K562 (cell line): ENCODE results near the gene IRGM. TPM values are rescaled to one million over a fixed set of nuclear protein-coding genes. Genes with fewer than 3 reads are reported as not detected.

Experiments used
- ARID3A ChIP-seq: IDR thresholded peaks from 2 replicates; pipeline ENCODE4 v1.6.1; 2012; ENCODE audit warnings: low read depth, low read length, improper control_type of control experiment, borderline replicate concordance
- ATF3 ChIP-seq, 2 experiments: fragments of 450-650 bp in 1 of 2; sonication (generic) in 1 of 2; formaldehyde crosslinking in 1 of 2; IDR thresholded peaks in 1 of 2; conservative IDR thresholded peaks in 1 of 2; 2 replicates each; pipeline versions ENCODE4 v1.6.1 to v1.8.1; 2016 to 2023; ENCODE audit warnings: mild to moderate bottlenecking in 2 of 2, moderate library complexity in 2 of 2, inconsistent platforms in 1 of 2, missing genetic modification reagents in 1 of 2
- CC2D1A ChIP-seq: fragments of 450-650 bp; IDR thresholded peaks from 2 replicates; pipeline ENCODE4 v1.6.1; 2017; ENCODE audit warnings: mild to moderate bottlenecking
- CEBPB ChIP-seq: fragments of 450-650 bp; IDR thresholded peaks from 2 replicates; pipeline ENCODE4 v1.6.1; 2016; ENCODE audit warnings: missing genetic modification characterization, missing compliant biosample characterization
- CHD4 ChIP-seq: fragments of 200-600 bp; sonication (generic); IDR thresholded peaks from 3 replicates; pipeline ENCODE4 v1.6.1; 2012; ENCODE audit warnings: low read depth, mild to moderate bottlenecking, mixed read lengths, low read length, inconsistent platforms; ENCODE audit not compliant: insufficient read depth, insufficient replicate concordance, poor library complexity, severe bottlenecking
- CTCF ChIP-seq, 3 experiments: IDR thresholded peaks in 2 of 3; conservative IDR thresholded peaks in 1 of 3; 2 replicates each; pipeline ENCODE4 v1.5.1; 2011 to 2012; ENCODE audit warnings: low read length in 3 of 3, mild to moderate bottlenecking in 3 of 3, control low read depth in 2 of 3, improper control_type of control experiment in 1 of 3, inconsistent platforms in 1 of 3, low read depth in 1 of 3, mixed read lengths in 1 of 3, moderate library complexity in 1 of 3; ENCODE audit not compliant: insufficient read depth in 2 of 3
- CXXC5 ChIP-seq: fragments of 250-450 bp; sonication (Bioruptor Pico); IDR thresholded peaks from 2 replicates; pipeline ENCODE4 v1.8.0; 2022; ENCODE audit warnings: inconsistent platforms, mild to moderate bottlenecking, moderate library complexity
- FOSL1 ChIP-seq: fragments of 200-800 bp; sonication (Bioruptor generic); conservative IDR thresholded peaks from 2 replicates; pipeline ENCODE4 v1.6.1; 2016; ENCODE audit warnings: missing genetic modification characterization, missing compliant biosample characterization
- HDAC1 ChIP-seq, 2 experiments: fragments of 450-650 bp; IDR thresholded peaks; 2 replicates each; pipeline ENCODE4 v1.6.1; 2016 to 2017; ENCODE audit warnings: inconsistent platforms in 1 of 2, mild to moderate bottlenecking in 1 of 2, moderate library complexity in 1 of 2
- NKRF ChIP-seq: fragments of 450-650 bp; IDR thresholded peaks from 2 replicates; pipeline ENCODE4 v1.6.1; 2016; ENCODE audit warnings: borderline replicate concordance
- PCBP2 ChIP-seq: fragments of 200-400 bp; formaldehyde crosslinking; IDR thresholded peaks from 2 replicates; pipeline ENCODE4 v1.6.1; 2018; ENCODE audit warnings: low read length, low read depth, mild to moderate bottlenecking, moderate library complexity; ENCODE audit not compliant: poor library complexity, severe bottlenecking
- RNF2 ChIP-seq: sonication (generic); IDR thresholded peaks from 2 replicates; pipeline ENCODE4 v1.6.1; 2016
- SMC3 ChIP-seq: conservative IDR thresholded peaks from 2 replicates; pipeline ENCODE4 v1.6.1; 2011; ENCODE audit warnings: low read depth, low read length, improper control_type of control experiment; ENCODE audit not compliant: insufficient read depth
- SOX6 ChIP-seq: fragments of 450-650 bp; IDR thresholded peaks from 2 replicates; pipeline ENCODE4 v1.6.1; 2014; ENCODE audit warnings: mild to moderate bottlenecking
- SP1 ChIP-seq: sonication (generic); formaldehyde crosslinking; IDR thresholded peaks from 2 replicates; pipeline ENCODE4 v1.8.1; 2022; ENCODE audit warnings: mild to moderate bottlenecking, missing genetic modification reagents
- TCFL5 ChIP-seq: fragments of 250-450 bp; sonication (Bioruptor Pico); conservative IDR thresholded peaks from 2 replicates; pipeline ENCODE4 v1.6.1; 2021; ENCODE audit warnings: mild to moderate bottlenecking, moderate library complexity, matching md5 sums
- TOE1 ChIP-seq, 2 experiments: fragments of 450-650 bp in 1 of 2; sonication (generic) in 1 of 2; formaldehyde crosslinking in 1 of 2; IDR thresholded peaks; 2 replicates each; pipeline versions ENCODE4 v1.7.1 to v1.8.0; 2016 to 2022; ENCODE audit warnings: borderline replicate concordance in 2 of 2, mild to moderate bottlenecking in 2 of 2, antibody characterized with exemption in 1 of 2, inconsistent platforms in 1 of 2, low read depth in 1 of 2, missing genetic modification reagents in 1 of 2, moderate library complexity in 1 of 2
- TRIM28 ChIP-seq: fragments of 450-650 bp; IDR thresholded peaks from 2 replicates; pipeline ENCODE4 v1.6.1; 2017
- ZNF77 ChIP-seq: fragments of 250-450 bp; sonication (Bioruptor Pico); IDR thresholded peaks from 2 replicates; pipeline ENCODE4 v1.5.0; 2020
- polyA plus RNA-seq, 8 experiments: library from polyadenylated mRNA; depleted of rRNA in 4 of 8; stranded (reverse) in 5 of 8; unstranded in 3 of 8; fragments of >200 nt; fragmentation: Nextera tagmentation in 2 of 8; fragmentation: Illumina TruSeq in 1 of 8; extraction: Ambion mirVana in 2 of 8; extraction: Trizol in 1 of 8; gene quantifications; 2 replicates each; pipeline versions ENCODE4 v1.2.1 to v1.2.3, GENCODE V29; 2011 to 2014; ENCODE audit warnings: inconsistent platforms in 1 of 8, missing spikeins in 1 of 8
- total RNA-seq, 7 experiments: library from RNA; depleted of rRNA in 6 of 7; stranded (reverse); fragments of >200 nt in 6 of 7; fragmentation: Illumina TruSeq in 2 of 7; extraction: Trizol in 2 of 7; gene quantifications; 2 replicates each; pipeline versions ENCODE4 v1.2.1 to v1.2.3, GENCODE V29; 2011 to 2021; ENCODE audit warnings: low replicate concordance in 1 of 7

The IRGM gene
- total and polyA plus RNA-seq, 9 of the 15 experiments (the other 6 are each of a cell fraction or from before 2014, with no cell fraction given): 0.09 to 0.22 (median 0.15) TPM; not detected in 6

- TF ChIP-seq NKRF (no peak; the same call in 1 of the 2 replicates), ZNF77 (CRISPR knock-in tag) (no peak), TCFL5 (CRISPR knock-in tag) (no peak), HDAC1 (IDR thresholded peaks at IDR 0.05) (peak in 1 of 2 experiments; percentile 24; a peak in 1 of 4 replicates), RNF2 (peak; percentile 43; the same call in 1 of the 2 replicates), SOX6 (0 out of 2 replicates have a peak, but pooled peaks have one; percentile 15), TOE1 (IDR thresholded peaks at IDR 0.05; ENCODE audit: borderline replicate concordance) (peak; percentile 42; the same call in 1 of the 2 replicates), TOE1 (CRISPR knock-in tag; IDR thresholded peaks at IDR 0.05; ENCODE audit: borderline replicate concordance, low read depth) (no peak), SP1 (no peak), CXXC5 (CRISPR knock-in tag) (peak; percentile 46), CEBPB (tag) (peak; percentile 19; the same call in 1 of the 2 replicates), PCBP2 (no peak), FOSL1 (tag) (peak; percentile 32; the same call in 1 of the 2 replicates), CC2D1A (peak; percentile 55; the same call in 1 of the 2 replicates), CTCF (IDR thresholded peaks at IDR 0.05 in 2 of 3, conservative IDR thresholded peaks at IDR 0.05 in 1 of 3; ENCODE audit: insufficient read depth in 2 of 3, low read depth in 1 of 3, low read length in 3 of 3) (peak; percentile 51 to 71 (median 66)), ATF3 (IDR thresholded peaks at IDR 0.05) (no peak), ATF3 (CRISPR knock-in tag; conservative IDR thresholded peaks at IDR 0.05) (no peak), TRIM28 (peak; percentile 69; the same call in 1 of the 2 replicates), CHD4 (peak; percentile 40), ARID3A (0 out of 2 replicates have a peak, but pooled peaks have one; percentile 57), SMC3 (peak; percentile 60; the same call in 1 of the 2 replicates)
Measured at GRCh38 chr5:150801117-150801927, 45.0 kb upstream of the IRGM start (continued).
